Measurements from ENCODE around the gene PSME1.
A peak's percentile ranks its signal among the peaks of the same experiment; 100 is the strongest.

Gene PSME1

GRCh38 chr14:24092110-24092504 lies 43.9 kb upstream of the PSME1 start:
- no peak for DNase-seq (ENCODE audit: low spot score)
- no peak for ATAC-seq (ENCODE audit: low read depth)
- Histone ChIP-seq H3K4me1 (ENCODE audit: insufficient read depth, poor library complexity, severe bottlenecking) (peaks cover 15% of the 10 kb centered on the region), H3K36me3 (ENCODE audit: low read depth) (peaks cover 20% of the 10 kb centered on the region), H3K27ac (ENCODE audit: poor library complexity, severe bottlenecking) (no peak overlapping the region), H3K27me3 (ENCODE audit: insufficient read depth, poor library complexity, severe bottlenecking) (no peaks in the 10 kb centered on the region), H3K9me3 (ENCODE audit: severe bottlenecking) (no peaks in the 10 kb centered on the region), H3K4me3 (ENCODE audit: severe bottlenecking) (no peak overlapping the region)
- no peak for TF ChIP-seq CTCF (IDR thresholded peaks at IDR 0.05; ENCODE audit: poor library complexity, severe bottlenecking)

- H3K27me3 ChIP-seq (ENCODE audit: insufficient read depth, poor library complexity, severe bottlenecking) = no peaks in the 10 kb centered on the region
- ATAC-seq (ENCODE audit: low read depth) = no peak
- H3K4me3 ChIP-seq (ENCODE audit: severe bottlenecking) = no peak overlapping the region
- H3K9me3 ChIP-seq (ENCODE audit: severe bottlenecking) = no peaks in the 10 kb centered on the region
- H3K4me1 ChIP-seq (ENCODE audit: insufficient read depth, poor library complexity, severe bottlenecking) = peaks cover 15% of the 10 kb centered on the region
- H3K27ac ChIP-seq (ENCODE audit: poor library complexity, severe bottlenecking) = no peak overlapping the region
- no peak for DNase-seq (ENCODE audit: low spot score)
- peaks cover 21% of the 10 kb centered on the region for H3K36me3 ChIP-seq (ENCODE audit: low read depth)
- no peak for TF ChIP-seq CTCF (IDR thresholded peaks at IDR 0.05; ENCODE audit: poor library complexity, severe bottlenecking)
Measured at GRCh38 chr14:24092505-24093206, 43.3 kb upstream of the PSME1 start.

DNA sequence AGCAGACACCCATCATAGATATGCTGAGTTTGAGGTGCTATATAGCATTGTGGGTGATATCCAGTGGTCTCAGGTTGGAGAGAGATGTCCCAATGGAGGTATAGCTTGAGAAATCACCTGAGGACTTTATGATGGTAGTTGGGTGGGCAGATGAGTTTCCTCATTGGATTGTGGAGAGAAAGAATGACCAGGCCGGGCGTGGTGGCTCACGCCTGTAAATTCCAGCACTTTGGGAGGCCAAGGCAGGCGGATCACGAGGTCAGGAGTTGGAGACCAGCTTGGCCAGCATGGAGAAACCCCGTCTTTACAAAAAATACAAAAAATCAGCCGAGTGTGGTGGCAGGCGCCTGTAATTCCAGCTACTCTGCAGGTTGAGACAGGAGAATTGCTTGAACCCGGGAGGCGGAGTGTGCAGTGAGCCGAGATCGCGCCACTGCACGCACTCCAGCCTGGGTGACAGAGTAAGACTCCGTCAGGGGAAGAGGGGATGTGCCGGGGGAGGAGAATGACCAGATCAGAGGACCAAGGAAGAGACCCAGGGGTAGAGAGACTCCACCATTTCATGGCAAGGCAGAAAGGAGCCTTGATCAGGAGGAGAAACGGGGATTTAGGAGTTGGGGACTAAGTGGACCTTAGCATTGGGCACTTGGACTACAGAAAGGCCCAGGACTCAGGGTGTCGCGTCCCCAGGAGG lies 42.6 kb upstream of the PSME1 start:
- H3K27me3 ChIP-seq (ENCODE audit: insufficient read depth, poor library complexity, severe bottlenecking) = no peaks in the 10 kb centered on the region
- peaks cover 15% of the 10 kb centered on the region for H3K4me1 ChIP-seq (ENCODE audit: insufficient read depth, poor library complexity, severe bottlenecking)
- no peaks in the 10 kb centered on the region for H3K9me3 ChIP-seq (ENCODE audit: severe bottlenecking)
- H3K36me3 ChIP-seq (ENCODE audit: low read depth) = peaks cover 28% of the 10 kb centered on the region
- peak overlapping the region; percentile 55 for H3K27ac ChIP-seq (ENCODE audit: poor library complexity, severe bottlenecking)
- DNase-seq (ENCODE audit: low spot score) = no peak
- no peak for TF ChIP-seq CTCF (IDR thresholded peaks at IDR 0.05; ENCODE audit: poor library complexity, severe bottlenecking)
- ATAC-seq (ENCODE audit: low read depth) = no peak
- H3K4me3 ChIP-seq (ENCODE audit: severe bottlenecking) = no peak overlapping the region

GRCh38 chr14:24093901-24094840 lies 41.8 kb upstream of the PSME1 start, which contains the start of gene PCK2:
PCK2 (plus strand) TSS chr14:24094311; CDS start chr14:24094406, 95 bp downstream.
- Histone ChIP-seq H3K36me3 (ENCODE audit: low read depth) (peaks cover 36% of the 10 kb centered on the region), H3K9me3 (ENCODE audit: severe bottlenecking) (no peaks in the 10 kb centered on the region), H3K27me3 (ENCODE audit: insufficient read depth, poor library complexity, severe bottlenecking) (no peaks in the 10 kb centered on the region), H3K27ac (ENCODE audit: poor library complexity, severe bottlenecking) (peak within 1 kb of the TSS; percentile 55), H3K4me1 (ENCODE audit: insufficient read depth, poor library complexity, severe bottlenecking) (peaks cover 15% of the 10 kb centered on the region), H3K4me3 (ENCODE audit: severe bottlenecking) (peak within 1 kb of the TSS; percentile 88)
- ATAC-seq (ENCODE audit: low read depth) (peak; percentile 91), DNase-seq (ENCODE audit: low spot score) (peak; percentile 99)
- no peak for TF ChIP-seq CTCF (IDR thresholded peaks at IDR 0.05; ENCODE audit: poor library complexity, severe bottlenecking)

All from RWPE2 (cell line).